Mesenchymal stem cell (in vitro differentiated cells and primary cell): ENCODE data around the gene NECTIN1.
A peak's percentile ranks its signal among the peaks of the same experiment; 100 is the strongest.

Experiments used
- DNase-seq: peaks from one replicate; pipeline ENCODE4 v3.0.0-alpha.2; 2013
- H2AFZ ChIP-seq: one replicate; pipeline ENCODE4 v1.6.1; 2013; ENCODE audit warnings: low read depth, mild to moderate bottlenecking, control low read depth, inconsistent platforms, low read length, moderate library complexity
- H2AK5ac ChIP-seq: 2 replicates; pipeline ENCODE4 v1.6.1; 2013; ENCODE audit warnings: low read length, moderate library complexity, mild to moderate bottlenecking, inconsistent platforms; ENCODE audit not compliant: severe bottlenecking
- H2BK120ac ChIP-seq: one replicate; pipeline ENCODE4 v1.6.1; 2013; ENCODE audit warnings: low read depth, mild to moderate bottlenecking, inconsistent platforms, low read length, moderate library complexity
- H2BK12ac ChIP-seq, 2 experiments: one replicate each; pipeline ENCODE4 v1.6.1; 2013; ENCODE audit warnings: inconsistent platforms in 2 of 2, low read length in 2 of 2, mild to moderate bottlenecking in 2 of 2, moderate library complexity in 2 of 2, control low read depth in 1 of 2
- H2BK15ac ChIP-seq: one replicate; pipeline ENCODE4 v1.6.1; 2013; ENCODE audit warnings: mild to moderate bottlenecking, low read depth, inconsistent platforms; ENCODE audit not compliant: poor library complexity, severe bottlenecking
- H2BK5ac ChIP-seq: 2 replicates; pipeline ENCODE4 v1.6.1; 2013; ENCODE audit warnings: low read depth, mild to moderate bottlenecking, low read length, control low read depth, inconsistent platforms; ENCODE audit not compliant: poor library complexity, severe bottlenecking
- H3K14ac ChIP-seq, 2 experiments: one replicate each; pipeline ENCODE4 v1.6.1; 2013; ENCODE audit warnings: inconsistent platforms in 2 of 2, low read length in 2 of 2, control low read depth in 1 of 2, mild to moderate bottlenecking in 1 of 2, moderate library complexity in 1 of 2
- H3K18ac ChIP-seq, 2 experiments: one replicate each; pipeline ENCODE4 v1.6.1; 2013; ENCODE audit warnings: inconsistent platforms in 2 of 2, low read length in 2 of 2, control low read depth in 1 of 2, low read depth in 1 of 2, mild to moderate bottlenecking in 1 of 2
- H3K23ac ChIP-seq, 2 experiments: one replicate each; pipeline ENCODE4 v1.6.1; 2013; ENCODE audit warnings: inconsistent platforms in 2 of 2, low read length in 2 of 2, mild to moderate bottlenecking in 2 of 2, moderate library complexity in 2 of 2, control low read depth in 1 of 2
- H3K27ac ChIP-seq: 2 replicates; pipeline ENCODE4 v1.5.1; 2013; ENCODE audit warnings: mild to moderate bottlenecking, moderate library complexity, low read length, control low read depth, inconsistent platforms; ENCODE audit not compliant: poor library complexity, severe bottlenecking
- H3K27me3 ChIP-seq, 2 experiments: 2 replicates each; pipeline versions ENCODE4 v1.6.1 to v1.7.0; 2013; ENCODE audit warnings: low read length in 2 of 2, mild to moderate bottlenecking in 2 of 2, moderate library complexity in 2 of 2, control low read depth in 1 of 2, inconsistent platforms in 1 of 2; ENCODE audit not compliant: control insufficient read depth in 1 of 2, insufficient read depth in 1 of 2
- H3K36me3 ChIP-seq, 2 experiments: 2 replicates each; pipeline versions ENCODE4 v1.6.1 to v1.7.0; 2013; ENCODE audit warnings: low read length in 2 of 2, control low read depth in 1 of 2, inconsistent platforms in 1 of 2, low read depth in 1 of 2, mild to moderate bottlenecking in 1 of 2; ENCODE audit not compliant: insufficient read depth in 2 of 2, control insufficient read depth in 1 of 2
- H3K4ac ChIP-seq, 2 experiments: one replicate each; pipeline ENCODE4 v1.6.1; 2013; ENCODE audit warnings: inconsistent platforms in 2 of 2, low read length in 2 of 2, mild to moderate bottlenecking in 2 of 2, moderate library complexity in 2 of 2, control low read depth in 1 of 2, low read depth in 1 of 2
- H3K4me1 ChIP-seq: 2 replicates; pipeline ENCODE4 v1.6.1; 2013; ENCODE audit warnings: low read depth, low read length, control low read depth; ENCODE audit not compliant: control insufficient read depth, insufficient read depth
- H3K4me2 ChIP-seq: 2 replicates; pipeline ENCODE4 v1.6.1; 2013; ENCODE audit warnings: low read length, mild to moderate bottlenecking, inconsistent platforms; ENCODE audit not compliant: poor library complexity, severe bottlenecking
- H3K4me3 ChIP-seq, 2 experiments: 2 replicates each; pipeline versions ENCODE4 v1.5.1 to v1.7.0; 2013; ENCODE audit warnings: low read length in 2 of 2, mild to moderate bottlenecking in 2 of 2, control low read depth in 1 of 2, low read depth in 1 of 2; ENCODE audit not compliant: insufficient read depth in 1 of 2
- H3K79me1 ChIP-seq: replicated peaks from 2 replicates; pipeline ENCODE4 v1.6.1; 2013; ENCODE audit warnings: mild to moderate bottlenecking, control low read depth, low read length, inconsistent platforms; ENCODE audit not compliant: poor library complexity, severe bottlenecking
- H3K9ac ChIP-seq: 2 replicates; pipeline ENCODE4 v1.7.0; 2013; ENCODE audit warnings: mild to moderate bottlenecking, low read length, moderate library complexity
- H3K9me3 ChIP-seq: 2 replicates; pipeline ENCODE4 v1.7.0; 2013; ENCODE audit warnings: mild to moderate bottlenecking, low read length; ENCODE audit not compliant: control insufficient read depth
- H4K8ac ChIP-seq: one replicate; pipeline ENCODE4 v1.6.1; 2013; ENCODE audit warnings: inconsistent platforms, mild to moderate bottlenecking, low read length, moderate library complexity
- H4K91ac ChIP-seq: one replicate; pipeline ENCODE4 v1.6.1; 2013; ENCODE audit warnings: mild to moderate bottlenecking, low read length, inconsistent platforms
- WGBS: methylation state at CpG from one replicate; pipeline ENCODE4 v1.1.7; 2013; ENCODE audit warnings: mixed read lengths; 5-methylcytosine and 5-hydroxymethylcytosine counted together

Gene NECTIN1

DNA sequence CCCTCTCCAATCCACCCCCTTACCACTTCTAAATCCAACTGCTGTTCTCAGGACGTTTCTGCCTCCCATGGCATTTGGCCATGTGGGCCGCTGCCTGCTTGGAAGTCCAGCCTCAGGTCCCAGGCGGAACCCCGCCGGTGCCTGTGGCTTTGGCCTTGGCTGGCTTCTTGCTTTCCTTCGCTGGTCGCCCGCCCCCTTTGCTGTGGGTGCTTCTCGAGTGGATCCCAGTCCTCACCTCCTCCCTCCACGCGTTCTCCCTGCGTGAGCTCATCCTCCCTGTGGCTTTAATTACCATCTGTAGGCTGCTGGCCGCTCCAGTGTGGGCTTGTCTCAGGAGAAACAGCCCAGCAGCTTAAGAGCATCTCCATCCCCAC, 111.7 kb downstream of the NECTIN1 start:
- H3K27me3 ChIP-seq: no peaks in the 10 kb centered on the region
- peaks cover 6% of the 10 kb centered on the region for H3K9me3 ChIP-seq
- H2AK5ac ChIP-seq: peak overlapping the region; percentile 15
- H3K4me1 ChIP-seq: peaks cover 18% of the 10 kb centered on the region
- DNase-seq: no peak
- H3K27ac ChIP-seq: no peak overlapping the region
- H4K91ac ChIP-seq: peak overlapping the region; percentile 16
- no peak overlapping the region for H2AFZ ChIP-seq
- 85% methylated on average over 13 of the region's 13 CpGs for WGBS
- no peak overlapping the region for H3K4me3 ChIP-seq
- H3K23ac ChIP-seq: no peak overlapping the region
- peak overlapping the region in 1 of 2 experiments; percentile 16 for H3K4ac ChIP-seq
- no peaks in the 10 kb centered on the region for H3K36me3 ChIP-seq
- H3K79me1 ChIP-seq: no peaks in the 10 kb centered on the region
- no peak overlapping the region for H2BK120ac ChIP-seq
- no peak overlapping the region for H3K4me2 ChIP-seq
- peak overlapping the region; percentile 16 for H4K8ac ChIP-seq
- H3K9ac ChIP-seq: no peak overlapping the region
- H2BK5ac ChIP-seq: no peak overlapping the region
- H2BK12ac ChIP-seq: peak overlapping the region in 1 of 2 experiments; percentile 12
- H3K14ac ChIP-seq: peak overlapping the region in 1 of 2 experiments; percentile 73
- peak overlapping the region; percentile 7 for H2BK15ac ChIP-seq
- peak overlapping the region in 1 of 2 experiments; percentile 31 for H3K18ac ChIP-seq

DNA sequence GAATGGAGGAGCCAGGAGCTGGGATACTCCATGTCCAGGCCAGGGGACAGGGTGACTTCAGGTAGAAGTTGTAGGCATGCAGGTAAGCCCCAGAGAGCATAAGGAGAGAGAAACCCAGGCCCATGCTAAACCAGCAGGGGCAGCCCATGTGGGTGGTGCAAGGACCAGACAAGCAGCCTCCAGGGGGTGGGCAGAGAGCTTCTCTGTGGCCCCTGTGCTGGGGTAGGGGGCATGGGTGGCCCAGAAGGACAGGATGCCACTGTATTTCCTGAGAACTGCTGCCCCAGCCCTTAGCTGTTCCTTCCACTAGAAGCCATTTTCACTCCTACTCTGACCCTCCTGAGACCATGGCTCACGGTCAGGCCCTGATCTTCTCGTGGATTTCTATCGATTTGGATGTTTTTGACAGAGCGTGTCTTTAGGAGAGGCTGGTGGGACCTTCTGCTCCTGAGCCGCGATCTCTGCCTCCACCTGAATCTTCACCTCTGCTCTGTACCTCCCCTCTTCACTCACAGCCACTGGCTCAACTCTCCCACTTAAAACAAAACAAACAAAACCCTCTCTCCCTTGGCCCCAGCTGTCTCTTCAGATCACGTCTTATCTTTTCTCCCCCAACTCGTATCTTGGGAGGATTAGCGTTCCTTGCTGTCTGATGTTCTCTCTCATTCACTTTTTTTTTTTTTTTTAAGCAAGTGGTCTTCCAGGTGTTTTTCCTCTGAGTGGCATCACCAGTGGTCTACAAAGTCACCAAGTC, 112.2 kb downstream of the NECTIN1 start:
- no peak overlapping the region for H4K8ac ChIP-seq
- DNase-seq: no peak
- no peak overlapping the region for H2BK12ac ChIP-seq
- no peaks in the 10 kb centered on the region for H3K36me3 ChIP-seq
- H2AK5ac ChIP-seq: peak overlapping the region; percentile 15
- peaks cover 6% of the 10 kb centered on the region for H3K9me3 ChIP-seq
- peak overlapping the region; percentile 71 for H4K91ac ChIP-seq
- no peak overlapping the region for H2AFZ ChIP-seq
- peaks cover 18% of the 10 kb centered on the region for H3K4me1 ChIP-seq
- peak overlapping the region; percentile 89 for H3K27ac ChIP-seq
- H3K4ac ChIP-seq: no peak overlapping the region
- H3K4me2 ChIP-seq: no peak overlapping the region
- no peak overlapping the region for H3K23ac ChIP-seq
- no peak overlapping the region for H2BK5ac ChIP-seq
- H3K79me1 ChIP-seq: no peaks in the 10 kb centered on the region
- 75% methylated on average over 9 of the region's 9 CpGs for WGBS
- no peak overlapping the region for H3K9ac ChIP-seq
- H3K14ac ChIP-seq: peak overlapping the region in 1 of 2 experiments; percentile 9
- peak overlapping the region; percentile 71 for H2BK15ac ChIP-seq
- H2BK120ac ChIP-seq: no peak overlapping the region
- no peaks in the 10 kb centered on the region for H3K27me3 ChIP-seq
- no peak overlapping the region for H3K4me3 ChIP-seq
- H3K18ac ChIP-seq: peak overlapping the region in 1 of 2 experiments; percentile 31

DNA sequence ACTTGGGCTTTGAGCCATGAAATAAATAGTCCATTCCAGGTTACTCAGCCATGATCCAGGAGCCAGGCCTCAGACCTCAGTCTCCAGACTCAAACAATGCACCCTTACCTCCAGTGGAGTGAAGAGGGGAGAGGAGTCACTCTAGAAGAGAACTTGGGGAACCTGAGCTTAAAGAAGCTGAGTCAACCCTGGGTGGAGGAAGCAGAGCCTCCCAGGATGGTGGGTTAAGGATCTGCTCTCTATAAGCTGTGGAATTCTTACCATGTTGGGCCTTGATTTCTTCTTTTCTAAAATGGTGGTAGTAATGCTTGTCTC, 113.2 kb downstream of the NECTIN1 start:
- no peaks in the 10 kb centered on the region for H3K79me1 ChIP-seq
- no peak overlapping the region for H3K18ac ChIP-seq
- no peak overlapping the region for H3K23ac ChIP-seq
- no peak for DNase-seq
- H3K14ac ChIP-seq: no peak overlapping the region
- no peaks in the 10 kb centered on the region for H3K36me3 ChIP-seq
- peaks cover 6% of the 10 kb centered on the region for H3K9me3 ChIP-seq
- no peak overlapping the region for H3K4me3 ChIP-seq
- H3K4me1 ChIP-seq: peaks cover 18% of the 10 kb centered on the region
- peak overlapping the region; percentile 39 for H3K9ac ChIP-seq
- no peak overlapping the region for H4K91ac ChIP-seq
- H3K27ac ChIP-seq: peak overlapping the region; percentile 89
- H2BK120ac ChIP-seq: no peak overlapping the region
- H3K4ac ChIP-seq: no peak overlapping the region
- H2BK12ac ChIP-seq: peak overlapping the region; percentile 18 to 45
- no peak overlapping the region for H2BK15ac ChIP-seq
- no peak overlapping the region for H3K4me2 ChIP-seq
- no peak overlapping the region for H2AFZ ChIP-seq
- peak overlapping the region; percentile 38 for H4K8ac ChIP-seq
- peak overlapping the region; percentile 58 for H2BK5ac ChIP-seq
- peak overlapping the region; percentile 15 for H2AK5ac ChIP-seq
- no peaks in the 10 kb centered on the region for H3K27me3 ChIP-seq

DNA sequence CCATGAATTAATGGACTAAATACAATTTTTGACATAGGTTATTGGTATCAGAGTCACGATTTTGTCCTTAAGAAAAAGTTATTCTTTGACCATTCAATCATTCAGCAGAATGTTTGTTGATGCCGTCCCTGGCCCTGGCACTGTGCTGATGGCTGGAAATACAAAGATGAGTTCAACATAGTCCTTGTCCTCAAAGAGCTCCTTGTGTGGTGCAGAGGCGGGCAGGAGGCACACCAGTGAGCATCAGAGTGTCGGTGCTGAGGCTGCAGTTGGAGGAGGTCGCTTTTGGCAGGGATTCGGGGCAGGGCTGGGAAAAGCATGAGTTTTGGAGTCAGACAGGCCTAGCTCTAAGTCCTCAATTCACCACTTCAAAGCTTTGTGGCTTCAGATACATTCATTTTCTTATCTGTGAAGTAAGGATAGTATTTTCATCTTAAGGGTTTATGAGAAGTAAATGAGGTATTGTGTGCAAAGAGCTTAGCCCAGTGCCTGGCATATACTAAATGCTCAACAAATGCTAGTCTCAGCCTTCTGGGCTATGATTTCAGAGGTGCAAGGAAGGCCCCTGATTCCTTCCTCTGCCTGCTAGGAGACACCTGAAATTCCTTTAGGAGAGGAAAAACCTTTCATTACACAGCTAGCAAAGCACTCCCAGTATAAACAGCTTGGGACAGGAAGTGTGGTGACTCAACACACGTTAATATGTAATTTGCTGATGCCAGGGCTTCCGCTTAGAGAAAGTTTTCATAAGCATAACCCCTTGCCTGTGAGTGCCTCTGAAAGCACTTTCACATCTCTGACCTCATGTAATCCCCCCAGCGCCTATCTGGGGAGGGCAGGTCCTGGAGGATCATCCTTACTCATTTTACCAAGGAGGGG, 113.8 kb downstream of the NECTIN1 start:
- Histone ChIP-seq H4K91ac (no peak overlapping the region), H3K4me3 (no peak overlapping the region), H3K14ac (peak overlapping the region in 1 of 2 experiments; percentile 2), H2BK120ac (no peak overlapping the region), H3K4me2 (no peak overlapping the region), H3K9me3 (peaks cover 6% of the 10 kb centered on the region), H2BK5ac (no peak overlapping the region), H2AFZ (no peak overlapping the region), H3K23ac (no peak overlapping the region), H3K4me1 (peaks cover 18% of the 10 kb centered on the region), H3K79me1 (no peaks in the 10 kb centered on the region), H3K27me3 (no peaks in the 10 kb centered on the region), H3K36me3 (no peaks in the 10 kb centered on the region), H3K18ac (peak overlapping the region in 1 of 2 experiments; percentile 4), H2BK15ac (no peak overlapping the region), H4K8ac (peak overlapping the region; percentile 38), H2BK12ac (peak overlapping the region in 1 of 2 experiments; percentile 2), H3K4ac (peak overlapping the region in 1 of 2 experiments; percentile 6), H3K9ac (peak overlapping the region; percentile 39), H2AK5ac (no peak overlapping the region), H3K27ac (peak overlapping the region; percentile 89)
- peak; percentile 84 for DNase-seq
- WGBS: 40% methylated on average over 5 of the region's 9 CpGs
